Measurements from ENCODE around the gene ADGRG2. TPM values are rescaled to one million over a fixed set of nuclear protein-coding genes. Genes with fewer than 3 reads are reported as not detected.

The ADGRG2 gene
- total and polyA plus RNA-seq, 9 of the 15 experiments (the other 6 are each of a cell fraction or from before 2014, with no cell fraction given) = 0.03 TPM; not detected in 8

GRCh38 chrX:18983666-18984380 lies 138.4 kb downstream of the ADGRG2 start, which contains the start of gene PHKA2:
Gene PHKA2, minus strand, starts transcription at chrX:18984114. Its CDS starts 182 bp downstream, at chrX:18983932.
- Histone ChIP-seq H3K79me2 (ENCODE audit: control insufficient read depth, insufficient read depth, low read length) (peaks cover 35% of the 10 kb centered on the region), H3K4me1 (replicated peaks in 1 of 2; ENCODE audit: control insufficient read depth in 2 of 2, insufficient read depth in 2 of 2, low read length in 2 of 2) (peaks cover 0 to 3% of the 10 kb centered on the region in 2 experiments; a peak in 3 of 5 replicates), H3K27me3 (ENCODE audit: control insufficient read depth in 2 of 2, insufficient read depth in 2 of 2, low read length in 2 of 2) (no peaks in the 10 kb centered on the region), H3K4me3 (peak within 1 kb of the TSS; percentile 85), H3K9ac (ENCODE audit: insufficient read depth in 1 of 2, low read depth in 2 of 2, low read length in 2 of 2) (peak within 1 kb of the TSS; percentile 87 to 97), H3K4me2 (ENCODE audit: insufficient read depth, low read length) (peak within 1 kb of the TSS; percentile 92), H3K9me3 (replicated peaks; ENCODE audit: control insufficient read depth, insufficient read depth, low read depth, low read length) (no peaks in the 10 kb centered on the region), H3K9me1 (ENCODE audit: control insufficient read depth, insufficient read depth, low read length) (no peaks in the 10 kb centered on the region), H3K27ac (ENCODE audit: extremely low read depth, low read depth, low read length) (peak within 1 kb of the TSS; percentile 92), H2AFZ (ENCODE audit: low read depth, low read length) (peak within 1 kb of the TSS; percentile 99), H3K36me3 (ENCODE audit: control insufficient read depth, insufficient read depth, low read length) (peaks cover 5% of the 10 kb centered on the region; the same call in 1 of the 3 replicates), H4K20me1 (replicated peaks; ENCODE audit: control insufficient read depth, insufficient read depth, low read length) (no peaks in the 10 kb centered on the region)
- no TSS peak for BruUV-seq (replicated peaks)
- ATAC-seq (peak; percentile 85), FAIRE-seq (peak; percentile 19), DNase-seq (ENCODE audit: extremely low read depth in 1 of 4, low spot score in 3 of 4) (peak; percentile 6 to 70 (median 70))
- WGBS (ENCODE audit: insufficient coverage, low coverage, missing lambda C conversion rate) = 0% methylated on average over 11 of the region's 64 CpGs
- in situ Hi-C loops (cut with MboI) (no loop called here), intact Hi-C loops (cut with micrococcal nuclease) (no loop called here)
- ChIA-PET CTCF (ENCODE audit: low intra/inter-chr PET ratio) (no interaction called here), POLR2A (interaction anchor here (0.6 kb wide), 1 partner anchor 8 kb away, joined by 4 read pairs; no protein-coding TSS in a partner anchor)
- TF ChIP-seq, protein P1, sequence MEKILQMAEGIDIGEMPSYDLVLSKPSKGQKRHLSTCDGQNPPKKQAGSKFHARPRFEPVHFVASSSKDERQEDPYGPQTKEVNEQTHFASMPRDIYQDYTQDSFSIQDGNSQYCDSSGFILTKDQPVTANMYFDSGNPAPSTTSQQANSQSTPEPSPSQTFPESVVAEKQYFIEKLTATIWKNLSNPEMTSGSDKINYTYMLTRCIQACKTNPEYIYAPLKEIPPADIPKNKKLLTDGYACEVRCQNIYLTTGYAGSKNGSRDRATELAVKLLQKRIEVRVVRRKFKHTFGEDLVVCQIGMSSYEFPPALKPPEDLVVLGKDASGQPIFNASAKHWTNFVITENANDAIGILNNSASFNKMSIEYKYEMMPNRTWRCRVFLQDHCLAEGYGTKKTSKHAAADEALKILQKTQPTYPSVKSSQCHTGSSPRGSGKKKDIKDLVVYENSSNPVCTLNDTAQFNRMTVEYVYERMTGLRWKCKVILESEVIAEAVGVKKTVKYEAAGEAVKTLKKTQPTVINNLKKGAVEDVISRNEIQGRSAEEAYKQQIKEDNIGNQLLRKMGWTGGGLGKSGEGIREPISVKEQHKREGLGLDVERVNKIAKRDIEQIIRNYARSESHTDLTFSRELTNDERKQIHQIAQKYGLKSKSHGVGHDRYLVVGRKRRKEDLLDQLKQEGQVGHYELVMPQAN (IDR thresholded peaks at IDR 0.05; ENCODE audit: borderline replicate concordance) = no peak
- no peak for TF ChIP-seq TFAM (CRISPR knock-in tag; conservative IDR thresholded peaks at IDR 0.05)
- no peak for TF ChIP-seq CREB1 (IDR thresholded peaks at IDR 0.05)
- TF ChIP-seq CREB1 (CRISPR knock-in tag; IDR thresholded peaks at IDR 0.05) = no peak
- peak; percentile 57; the same call in 1 of the 2 replicates for TF ChIP-seq PHF8 (IDR thresholded peaks at IDR 0.05; ENCODE audit: borderline replicate concordance, low read length)
- no peak for TF ChIP-seq ZNF318 (IDR thresholded peaks at IDR 0.05; ENCODE audit: borderline replicate concordance in 1 of 2, low read depth in 1 of 2)
- peak; percentile 73 for TF ChIP-seq CHD2 (IDR thresholded peaks at IDR 0.05; ENCODE audit: low read depth, low read length)
- 0 out of 2 replicates have a peak, but pooled peaks have one; percentile 38 for TF ChIP-seq XRCC5 (IDR thresholded peaks at IDR 0.05; ENCODE audit: low read depth, low read length)
- TF ChIP-seq ZFX (CRISPR knock-in tag; IDR thresholded peaks at IDR 0.05) = peak; percentile 68
- peak; percentile 74 for TF ChIP-seq EGR1 (conservative IDR thresholded peaks at IDR 0.05)

All from K562 (cell line).